ENCODE data around the gene OPCML.

The OPCML gene

DNA sequence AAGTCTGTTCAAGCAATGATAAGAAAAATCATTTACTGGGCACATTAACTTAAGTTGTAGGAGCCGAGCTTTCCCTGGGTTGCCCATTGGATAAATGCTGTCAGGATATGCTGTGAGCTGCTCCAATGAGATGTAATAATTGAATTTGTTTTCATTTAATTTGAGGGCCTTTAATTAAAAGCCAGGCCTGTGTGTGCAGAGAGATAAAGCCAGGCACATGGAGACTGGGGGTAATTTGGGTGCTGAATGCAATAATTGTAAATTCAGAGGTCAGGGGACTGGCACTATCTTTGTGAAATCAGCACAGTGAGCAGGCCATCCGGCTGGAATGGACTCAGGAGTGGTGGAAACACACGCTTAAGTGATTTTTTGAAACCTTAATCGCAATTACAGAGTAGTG, 125.8 kb downstream of the OPCML start:
- Histone ChIP-seq H3K9me3 (no peaks in the 10 kb centered on the region), H3K27ac (no peak overlapping the region), H3K27me3 (no peaks in the 10 kb centered on the region), H3K4me1 (ENCODE audit: control insufficient read depth in 1 of 2, insufficient read depth in 1 of 2, low read depth in 1 of 2, low read length in 1 of 2) (no peaks in the 10 kb centered on the region), H3K36me3 (no peaks in the 10 kb centered on the region), H3K4me3 (ENCODE audit: low read depth in 1 of 2, low read length in 1 of 2) (no peak overlapping the region)
- TF ChIP-seq, protein P1, sequence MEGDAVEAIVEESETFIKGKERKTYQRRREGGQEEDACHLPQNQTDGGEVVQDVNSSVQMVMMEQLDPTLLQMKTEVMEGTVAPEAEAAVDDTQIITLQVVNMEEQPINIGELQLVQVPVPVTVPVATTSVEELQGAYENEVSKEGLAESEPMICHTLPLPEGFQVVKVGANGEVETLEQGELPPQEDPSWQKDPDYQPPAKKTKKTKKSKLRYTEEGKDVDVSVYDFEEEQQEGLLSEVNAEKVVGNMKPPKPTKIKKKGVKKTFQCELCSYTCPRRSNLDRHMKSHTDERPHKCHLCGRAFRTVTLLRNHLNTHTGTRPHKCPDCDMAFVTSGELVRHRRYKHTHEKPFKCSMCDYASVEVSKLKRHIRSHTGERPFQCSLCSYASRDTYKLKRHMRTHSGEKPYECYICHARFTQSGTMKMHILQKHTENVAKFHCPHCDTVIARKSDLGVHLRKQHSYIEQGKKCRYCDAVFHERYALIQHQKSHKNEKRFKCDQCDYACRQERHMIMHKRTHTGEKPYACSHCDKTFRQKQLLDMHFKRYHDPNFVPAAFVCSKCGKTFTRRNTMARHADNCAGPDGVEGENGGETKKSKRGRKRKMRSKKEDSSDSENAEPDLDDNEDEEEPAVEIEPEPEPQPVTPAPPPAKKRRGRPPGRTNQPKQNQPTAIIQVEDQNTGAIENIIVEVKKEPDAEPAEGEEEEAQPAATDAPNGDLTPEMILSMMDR (IDR thresholded peaks at IDR 0.05) = no peak

DNA sequence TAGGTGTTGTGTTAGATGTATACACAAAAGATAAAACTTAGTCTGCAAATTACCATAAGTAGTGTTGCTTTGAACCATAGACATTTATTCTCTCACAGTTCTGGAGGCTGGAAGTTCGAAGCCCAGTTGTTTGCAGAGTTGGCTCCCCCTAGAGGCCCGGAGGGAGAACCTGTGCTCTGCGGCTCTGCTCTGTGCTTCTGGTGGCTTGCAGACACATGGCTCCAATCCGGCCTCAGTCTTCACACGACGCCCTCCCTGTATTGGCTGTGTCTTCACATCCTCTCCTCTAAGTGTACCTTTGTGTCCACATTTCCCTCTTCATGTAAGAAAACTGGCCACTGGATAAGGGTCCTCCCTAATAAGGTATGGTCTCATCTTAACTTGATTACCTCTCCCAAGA, 128.4 kb downstream of the OPCML start:
- TF ChIP-seq, protein P1 (IDR thresholded peaks at IDR 0.05) = no peak
- no peaks in the 10 kb centered on the region for H3K9me3 ChIP-seq
- H3K27me3 ChIP-seq = no peaks in the 10 kb centered on the region
- no peaks in the 10 kb centered on the region for H3K4me1 ChIP-seq (ENCODE audit: control insufficient read depth in 1 of 2, insufficient read depth in 1 of 2, low read depth in 1 of 2, low read length in 1 of 2)
- H3K36me3 ChIP-seq = no peaks in the 10 kb centered on the region
- H3K27ac ChIP-seq = no peak overlapping the region
- no peak overlapping the region for H3K4me3 ChIP-seq (ENCODE audit: low read depth in 1 of 2, low read length in 1 of 2)

DNA sequence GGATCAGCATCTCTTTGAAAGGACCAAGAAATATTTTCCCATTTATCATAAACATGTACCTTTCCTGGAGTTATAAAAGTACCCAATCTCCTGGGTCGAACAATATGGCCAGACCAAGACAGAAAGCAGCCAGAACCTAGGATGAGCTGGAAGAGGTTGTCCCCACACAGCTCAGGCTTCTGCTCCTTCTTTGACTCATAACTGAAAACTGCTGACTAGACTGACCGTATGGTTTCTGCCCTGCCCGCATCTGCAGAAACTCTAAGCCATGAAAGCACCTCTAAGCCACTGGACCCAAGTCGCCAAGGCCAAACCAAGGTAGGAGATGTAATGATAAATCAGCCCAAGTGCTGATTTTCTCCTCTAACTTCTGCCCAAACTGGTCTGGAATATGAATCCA, 129.8 kb downstream of the OPCML start:
- no peak overlapping the region for H3K4me3 ChIP-seq (ENCODE audit: low read depth in 1 of 2, low read length in 1 of 2)
- H3K27me3 ChIP-seq = no peaks in the 10 kb centered on the region
- H3K36me3 ChIP-seq = no peaks in the 10 kb centered on the region
- H3K4me1 ChIP-seq (ENCODE audit: control insufficient read depth in 1 of 2, insufficient read depth in 1 of 2, low read depth in 1 of 2, low read length in 1 of 2) = no peaks in the 10 kb centered on the region
- H3K27ac ChIP-seq = no peak overlapping the region
- no peaks in the 10 kb centered on the region for H3K9me3 ChIP-seq
- TF ChIP-seq, protein P1 (IDR thresholded peaks at IDR 0.05) = no peak

DNA sequence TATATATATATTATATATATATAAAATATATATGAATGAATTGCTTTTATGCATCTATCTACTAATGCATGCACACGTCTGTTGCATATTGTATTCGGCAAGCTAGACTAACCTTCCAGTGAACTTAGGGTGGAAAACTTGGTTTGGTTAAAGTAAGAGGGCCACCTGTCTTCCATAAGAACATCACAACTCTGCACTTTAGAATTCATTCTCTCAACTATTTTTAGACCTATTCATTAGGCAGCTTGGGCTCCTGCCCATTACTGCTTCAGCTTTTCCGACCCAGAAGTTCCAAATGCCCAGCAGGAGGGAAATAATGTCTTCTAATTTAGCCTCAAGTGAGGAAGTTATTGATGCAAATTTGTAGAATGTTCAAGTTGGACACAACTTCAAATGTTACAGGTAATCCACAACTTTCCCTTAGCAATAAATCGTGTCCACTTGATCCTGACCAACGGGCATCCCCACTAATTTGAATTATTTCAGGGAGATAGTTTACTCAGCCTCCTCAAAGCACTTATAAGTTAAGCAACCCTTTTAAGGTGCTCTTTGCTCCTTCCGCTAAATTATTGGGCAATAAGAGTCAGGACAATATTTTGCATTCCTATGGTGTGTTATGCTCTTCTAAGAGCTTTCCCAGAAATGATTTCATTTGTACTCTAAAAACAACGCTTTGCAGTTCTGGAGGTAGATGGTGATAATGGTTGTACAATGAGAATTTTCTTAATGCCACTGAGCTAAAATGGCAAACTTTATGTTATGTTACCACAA, 132.3 kb downstream of the OPCML start:
- TF ChIP-seq, protein P1 (IDR thresholded peaks at IDR 0.05) = no peak
- no peaks in the 10 kb centered on the region for H3K27me3 ChIP-seq
- H3K4me3 ChIP-seq (ENCODE audit: low read depth in 1 of 2, low read length in 1 of 2) = no peak overlapping the region
- no peak overlapping the region for H3K27ac ChIP-seq
- H3K9me3 ChIP-seq = no peaks in the 10 kb centered on the region
- H3K4me1 ChIP-seq (ENCODE audit: control insufficient read depth in 1 of 2, insufficient read depth in 1 of 2, low read depth in 1 of 2, low read length in 1 of 2) = no peaks in the 10 kb centered on the region
- no peaks in the 10 kb centered on the region for H3K36me3 ChIP-seq

DNA sequence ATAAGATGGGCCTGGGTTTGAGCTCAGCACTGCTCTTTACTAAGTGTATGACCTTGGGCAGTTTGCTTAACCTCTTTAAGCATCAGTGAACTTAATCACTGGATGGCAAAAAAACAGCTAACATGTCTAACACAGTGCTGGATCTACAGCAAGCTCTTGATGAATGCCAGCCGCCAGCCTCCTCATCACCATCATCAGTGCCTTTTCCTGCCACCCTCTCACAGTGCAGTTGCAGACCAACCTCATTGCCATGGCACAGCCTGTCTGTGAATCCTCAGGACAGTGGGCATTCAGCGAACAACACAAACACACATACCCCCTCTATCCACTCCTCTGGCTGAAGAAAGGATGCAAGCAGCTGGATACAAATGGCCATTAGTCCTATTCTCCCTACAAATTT, 133.0 kb downstream of the OPCML start:
- Histone ChIP-seq H3K4me3 (ENCODE audit: low read depth in 1 of 2, low read length in 1 of 2) (no peak overlapping the region), H3K27me3 (no peaks in the 10 kb centered on the region), H3K4me1 (ENCODE audit: control insufficient read depth in 1 of 2, insufficient read depth in 1 of 2, low read depth in 1 of 2, low read length in 1 of 2) (no peaks in the 10 kb centered on the region), H3K27ac (no peak overlapping the region), H3K36me3 (no peaks in the 10 kb centered on the region), H3K9me3 (no peaks in the 10 kb centered on the region)
- TF ChIP-seq, protein P1 (IDR thresholded peaks at IDR 0.05) = no peak
